ENCODE results near the gene DCST2.

DCST2 gene

DNA sequence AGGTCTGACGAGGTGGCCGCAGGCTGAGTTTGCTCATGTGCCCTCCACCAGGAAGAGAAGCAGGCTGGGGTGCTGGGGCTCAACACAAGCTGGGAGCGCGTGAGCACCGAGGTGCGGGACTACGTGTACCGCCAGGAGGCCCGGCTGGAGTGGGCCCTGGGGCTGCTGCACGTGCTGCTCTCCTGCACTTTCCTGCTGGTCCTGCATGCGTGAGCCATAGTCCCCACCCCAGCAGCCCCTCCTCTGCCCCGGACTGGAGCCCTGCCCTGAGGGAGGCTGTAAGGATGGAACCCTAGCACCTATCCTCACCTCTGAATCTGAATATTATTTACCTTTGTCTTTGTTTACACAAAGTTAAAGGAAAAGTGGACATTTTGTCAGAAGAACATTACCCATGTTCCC, 9.7 kb upstream of the DCST2 start:
- Histone ChIP-seq H2BK12ac (ENCODE audit: low read length) (no peak overlapping the region), H4K12ac (ENCODE audit: low read depth, low read length) (no peak overlapping the region), H3K27ac (ENCODE audit: low read depth, low read length) (no peak overlapping the region), H4K91ac (ENCODE audit: low read depth, low read length) (no peak overlapping the region), H2AK5ac (ENCODE audit: low read length) (no peak overlapping the region), H2BK120ac (ENCODE audit: insufficient read depth, low read length, poor library complexity) (no peak overlapping the region), H3K14ac (ENCODE audit: low read length) (no peak overlapping the region), H3K4me1 (ENCODE audit: control insufficient read depth in 1 of 2, insufficient read depth in 2 of 2, low read length in 2 of 2) (peaks cover 5 to 6% of the 10 kb centered on the region in 2 experiments), H3K36me3 (ENCODE audit: control insufficient read depth in 1 of 2, insufficient read depth in 2 of 2, low read length in 2 of 2) (no peaks in the 10 kb centered on the region), H3K79me1 (ENCODE audit: low read length) (peaks cover 3% of the 10 kb centered on the region), H3K9ac (ENCODE audit: low read length) (no peak overlapping the region), H3K79me2 (ENCODE audit: control insufficient read depth, insufficient read depth, low read length, poor library complexity) (no peaks in the 10 kb centered on the region), H4K8ac (ENCODE audit: low read depth, low read length) (no peak overlapping the region), H3K23ac (ENCODE audit: low read length) (no peak overlapping the region), H3K4me2 (ENCODE audit: low read length) (no peak overlapping the region), H3K4ac (ENCODE audit: low read depth, low read length) (no peak overlapping the region), H3K18ac (ENCODE audit: low read length) (no peak overlapping the region), H2AFZ (ENCODE audit: insufficient read depth, low read length, poor library complexity) (no peak overlapping the region), H3K27me3 (ENCODE audit: insufficient read depth, low read length) (no peaks in the 10 kb centered on the region), H2BK5ac (ENCODE audit: low read depth, low read length, poor library complexity) (no peak overlapping the region), H3K9me3 (ENCODE audit: insufficient read depth, low read depth, low read length) (no peaks in the 10 kb centered on the region), H3K4me3 (ENCODE audit: low read depth, low read length) (no peak overlapping the region)
- WGBS (ENCODE audit: extremely low coverage, insufficient coverage, insufficient read length): no CpG with 5 or more reads among the region's 12 CpGs
- DNase-seq: no peak

DNA sequence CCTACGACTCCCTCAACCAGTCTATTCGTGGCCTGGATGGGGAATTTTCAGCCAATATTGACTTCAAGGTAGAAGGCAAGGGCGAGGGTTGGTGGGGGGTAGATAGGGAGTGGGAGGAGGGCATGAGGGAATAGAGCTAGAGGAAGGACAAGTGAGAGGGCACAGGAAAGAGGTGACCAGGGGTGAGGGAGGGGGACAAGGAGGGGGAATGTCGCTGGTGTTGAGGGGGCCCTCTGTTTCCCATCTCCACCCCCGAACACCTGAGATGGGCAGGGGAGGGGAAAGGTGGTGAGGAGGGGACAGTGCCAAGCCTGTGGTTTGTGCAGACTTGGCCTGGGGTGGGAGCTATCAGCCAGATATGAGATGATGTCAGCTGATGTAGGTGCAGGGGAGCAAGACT, 9.2 kb upstream of the DCST2 start:
- H3K9ac ChIP-seq (ENCODE audit: low read length): no peak overlapping the region
- no peak overlapping the region for H2BK120ac ChIP-seq (ENCODE audit: insufficient read depth, low read length, poor library complexity)
- no peaks in the 10 kb centered on the region for H3K36me3 ChIP-seq (ENCODE audit: control insufficient read depth in 1 of 2, insufficient read depth in 2 of 2, low read length in 2 of 2)
- no peaks in the 10 kb centered on the region for H3K9me3 ChIP-seq (ENCODE audit: insufficient read depth, low read depth, low read length)
- H3K27ac ChIP-seq (ENCODE audit: low read depth, low read length): no peak overlapping the region
- no peak overlapping the region for H3K23ac ChIP-seq (ENCODE audit: low read length)
- H3K27me3 ChIP-seq (ENCODE audit: insufficient read depth, low read length): no peaks in the 10 kb centered on the region
- no peak overlapping the region for H3K4ac ChIP-seq (ENCODE audit: low read depth, low read length)
- H3K4me2 ChIP-seq (ENCODE audit: low read length): no peak overlapping the region
- H2AFZ ChIP-seq (ENCODE audit: insufficient read depth, low read length, poor library complexity): no peak overlapping the region
- H2AK5ac ChIP-seq (ENCODE audit: low read length): no peak overlapping the region
- DNase-seq: no peak
- no peak overlapping the region for H3K14ac ChIP-seq (ENCODE audit: low read length)
- H2BK12ac ChIP-seq (ENCODE audit: low read length): no peak overlapping the region
- no peak overlapping the region for H3K18ac ChIP-seq (ENCODE audit: low read length)
- H3K79me2 ChIP-seq (ENCODE audit: control insufficient read depth, insufficient read depth, low read length, poor library complexity): no peaks in the 10 kb centered on the region
- H4K91ac ChIP-seq (ENCODE audit: low read depth, low read length): no peak overlapping the region
- no peak overlapping the region for H2BK5ac ChIP-seq (ENCODE audit: low read depth, low read length, poor library complexity)
- no peak overlapping the region for H4K12ac ChIP-seq (ENCODE audit: low read depth, low read length)
- WGBS (ENCODE audit: extremely low coverage, insufficient coverage, insufficient read length): no CpG with 5 or more reads among the region's 5 CpGs
- H3K4me3 ChIP-seq (ENCODE audit: low read depth, low read length): no peak overlapping the region
- H4K8ac ChIP-seq (ENCODE audit: low read depth, low read length): no peak overlapping the region
- peaks cover 9 to 11% of the 10 kb centered on the region in 2 experiments for H3K4me1 ChIP-seq (ENCODE audit: control insufficient read depth in 1 of 2, insufficient read depth in 2 of 2, low read length in 2 of 2)
- H3K79me1 ChIP-seq (ENCODE audit: low read length): peaks cover 3% of the 10 kb centered on the region

DNA sequence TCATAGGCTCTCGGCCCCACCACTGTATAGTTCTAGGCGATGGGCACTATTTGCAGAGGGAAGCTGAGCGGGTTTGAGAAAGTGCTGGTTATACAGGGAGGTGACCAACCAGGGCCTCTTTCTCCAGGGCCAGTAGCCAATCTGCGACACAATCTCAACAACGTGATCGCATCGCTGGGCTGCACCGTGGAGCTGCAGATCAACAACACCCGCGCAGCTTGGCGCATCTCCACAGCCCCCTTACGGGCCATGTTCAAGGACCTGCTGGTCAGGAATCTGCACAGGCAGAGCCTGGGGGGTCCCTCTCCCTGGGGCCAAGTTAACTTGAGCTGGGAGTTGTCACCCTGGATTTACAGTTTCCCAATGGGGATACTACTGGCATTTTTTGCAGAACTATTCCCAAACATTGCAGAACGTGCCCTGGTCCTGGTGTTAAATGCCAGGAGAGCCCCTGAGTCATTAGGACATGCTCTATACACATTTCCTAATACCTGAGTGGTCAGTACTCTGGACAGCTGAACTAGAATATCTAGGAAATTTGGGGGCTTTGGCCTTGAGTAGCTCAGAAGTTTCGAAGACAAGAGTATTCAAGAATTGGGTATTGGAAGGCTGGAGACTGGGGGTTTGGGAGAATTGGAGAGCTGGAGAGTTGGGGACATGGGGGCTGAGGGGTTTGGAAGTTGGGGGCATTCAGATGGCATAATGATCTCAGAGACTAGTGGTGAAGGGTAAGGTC, 6.9 kb upstream of the DCST2 start:
- H4K8ac ChIP-seq (ENCODE audit: low read depth, low read length): no peak overlapping the region
- no peak overlapping the region for H2AFZ ChIP-seq (ENCODE audit: insufficient read depth, low read length, poor library complexity)

DNA sequence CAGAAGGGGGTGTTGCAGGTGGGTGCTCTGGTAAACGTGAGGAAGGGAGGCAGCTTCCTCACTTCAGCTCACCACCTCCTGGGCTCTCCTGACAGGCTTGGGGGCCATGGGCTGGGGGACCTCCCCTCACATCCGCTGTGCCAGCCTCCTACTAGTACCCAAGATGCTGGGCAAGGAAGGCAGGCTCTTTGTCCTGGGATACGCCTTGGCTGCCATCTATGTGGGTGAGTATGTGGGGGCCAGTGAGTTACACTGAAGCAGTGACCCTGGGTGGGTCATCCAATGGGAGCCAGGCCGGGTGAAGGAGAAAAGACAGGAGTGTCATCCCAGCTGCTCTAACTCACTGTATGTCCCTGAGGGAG, 5.7 kb upstream of the DCST2 start:
- H3K4me3 ChIP-seq (ENCODE audit: low read depth, low read length): no peak overlapping the region
- H3K27ac ChIP-seq (ENCODE audit: low read depth, low read length): no peak overlapping the region
- no peak overlapping the region for H2BK12ac ChIP-seq (ENCODE audit: low read length)
- H3K4ac ChIP-seq (ENCODE audit: low read depth, low read length): no peak overlapping the region
- H3K14ac ChIP-seq (ENCODE audit: low read length): no peak overlapping the region
- DNase-seq: no peak
- H3K23ac ChIP-seq (ENCODE audit: low read length): no peak overlapping the region
- peaks cover 9% of the 10 kb centered on the region in 2 experiments for H3K4me1 ChIP-seq (ENCODE audit: control insufficient read depth in 1 of 2, insufficient read depth in 2 of 2, low read length in 2 of 2)
- H3K79me2 ChIP-seq (ENCODE audit: control insufficient read depth, insufficient read depth, low read length, poor library complexity): no peaks in the 10 kb centered on the region
- no peaks in the 10 kb centered on the region for H3K79me1 ChIP-seq (ENCODE audit: low read length)
- H2BK5ac ChIP-seq (ENCODE audit: low read depth, low read length, poor library complexity): no peak overlapping the region
- H2BK120ac ChIP-seq (ENCODE audit: insufficient read depth, low read length, poor library complexity): no peak overlapping the region
- no peak overlapping the region for H3K4me2 ChIP-seq (ENCODE audit: low read length)
- no peak overlapping the region for H3K18ac ChIP-seq (ENCODE audit: low read length)
- H3K36me3 ChIP-seq (ENCODE audit: control insufficient read depth in 1 of 2, insufficient read depth in 2 of 2, low read length in 2 of 2): no peaks in the 10 kb centered on the region
- H4K8ac ChIP-seq (ENCODE audit: low read depth, low read length): no peak overlapping the region
- H4K12ac ChIP-seq (ENCODE audit: low read depth, low read length): no peak overlapping the region
- H2AFZ ChIP-seq (ENCODE audit: insufficient read depth, low read length, poor library complexity): no peak overlapping the region
- H3K9me3 ChIP-seq (ENCODE audit: insufficient read depth, low read depth, low read length): no peaks in the 10 kb centered on the region
- H4K91ac ChIP-seq (ENCODE audit: low read depth, low read length): no peak overlapping the region
- no peak overlapping the region for H3K9ac ChIP-seq (ENCODE audit: low read length)
- H2AK5ac ChIP-seq (ENCODE audit: low read length): no peak overlapping the region
- no CpG with 5 or more reads among the region's 4 CpGs for WGBS (ENCODE audit: extremely low coverage, insufficient coverage, insufficient read length)
- H3K27me3 ChIP-seq (ENCODE audit: insufficient read depth, low read length): no peaks in the 10 kb centered on the region

More for the DNA sequence above, 6.9 kb upstream of the DCST2 start:
- Histone ChIP-seq H4K12ac (ENCODE audit: low read depth, low read length) (no peak overlapping the region), H3K4me3 (ENCODE audit: low read depth, low read length) (no peak overlapping the region), H3K23ac (ENCODE audit: low read length) (no peak overlapping the region), H3K79me2 (ENCODE audit: control insufficient read depth, insufficient read depth, low read length, poor library complexity) (no peaks in the 10 kb centered on the region), H2BK12ac (ENCODE audit: low read length) (no peak overlapping the region), H2BK120ac (ENCODE audit: insufficient read depth, low read length, poor library complexity) (no peak overlapping the region), H3K27ac (ENCODE audit: low read depth, low read length) (no peak overlapping the region), H4K91ac (ENCODE audit: low read depth, low read length) (no peak overlapping the region), H2BK5ac (ENCODE audit: low read depth, low read length, poor library complexity) (no peak overlapping the region), H3K9ac (ENCODE audit: low read length) (no peak overlapping the region), H3K4ac (ENCODE audit: low read depth, low read length) (no peak overlapping the region), H3K79me1 (ENCODE audit: low read length) (peaks cover 3% of the 10 kb centered on the region), H3K9me3 (ENCODE audit: insufficient read depth, low read depth, low read length) (no peaks in the 10 kb centered on the region), H3K27me3 (ENCODE audit: insufficient read depth, low read length) (no peaks in the 10 kb centered on the region), H3K14ac (ENCODE audit: low read length) (no peak overlapping the region), H3K18ac (ENCODE audit: low read length) (no peak overlapping the region), H3K36me3 (ENCODE audit: control insufficient read depth in 1 of 2, insufficient read depth in 2 of 2, low read length in 2 of 2) (no peaks in the 10 kb centered on the region), H3K4me1 (ENCODE audit: control insufficient read depth in 1 of 2, insufficient read depth in 2 of 2, low read length in 2 of 2) (peaks cover 9 to 13% of the 10 kb centered on the region in 2 experiments), H2AK5ac (ENCODE audit: low read length) (no peak overlapping the region), H3K4me2 (ENCODE audit: low read length) (no peak overlapping the region)
- DNase-seq: no peak
- no CpG with 5 or more reads among the region's 14 CpGs for WGBS (ENCODE audit: extremely low coverage, insufficient coverage, insufficient read length)
